HCT116 (cell line): ENCODE measurements around the gene SLC30A4. TPM values are rescaled to one million over a fixed set of nuclear protein-coding genes. Genes with fewer than 3 reads are reported as not detected.

Experiments
- ATAC-seq: fragments of 200-7000 bp; cut with Tn5 transposase; 2 replicates; pipeline ENCODE4 v1.9.1; 2020; ENCODE audit warnings: mild to moderate bottlenecking, moderate library complexity
- BruUV-seq: library from RNA; stranded (reverse); fragments of 400-500 nt; replicated peaks from 2 replicates; lab custom pipeline; 2021; lab: Mats Ljungman, UMichigan
- CTCF ChIA-PET: fragments of 300-600 bp; sonication (Branson Sonifier 250); formaldehyde crosslinking; loops from one replicate; lab custom pipeline; 2021; ENCODE audit warnings: antibody characterized with exemption; lab: Charles Lee
- POLR2A ChIA-PET: fragments of 300-600, 350-600 bp; sonication (Branson Sonifier 250); formaldehyde crosslinking; loops from one replicate; lab custom pipeline; 2021; ENCODE audit warnings: antibody characterized with exemption; lab: Charles Lee
- RAD21 ChIA-PET, 2 experiments: fragments of 300-600 bp; sonication (Branson Sonifier 250); formaldehyde crosslinking; loops; one replicate each; lab custom pipeline; 2023; ENCODE audit warnings: low total read pairs in 2 of 2; ENCODE audit not compliant: uncharacterized antibody in 2 of 2, unreplicated experiment in 2 of 2, low non-redundant PET in 1 of 2; lab: Charles Lee
- DNase-seq: peaks from one replicate; pipeline ENCODE4 v3.0.0-alpha.2; 2010; ENCODE audit warnings: low read depth, low spot score
- H2AFZ ChIP-seq: fragments of 200-600 bp; shearing (Covaris generic), sonication (generic); 2 replicates; pipeline ENCODE4 v1.6.1; 2017; ENCODE audit warnings: low read depth, mixed run types, mixed read lengths, antibody characterized with exemption, low read length; ENCODE audit not compliant: poor library complexity, severe bottlenecking
- H3K27ac ChIP-seq: 2 replicates; pipeline ENCODE4 v1.5.1; 2012; ENCODE audit warnings: low read depth, low read length
- H3K27me3 ChIP-seq: fragments of 200-600 bp; sonication (generic); 2 replicates; pipeline ENCODE4 v1.6.1; 2016; ENCODE audit warnings: mixed run types, low read length, mixed read lengths; ENCODE audit not compliant: insufficient read depth
- H3K36me3 ChIP-seq, 2 experiments: fragments of 200-500 bp in 1 of 2; fragments of 200-600 bp in 1 of 2; sonication (Bioruptor generic) in 1 of 2; sonication (generic) in 1 of 2; 2 replicates each; pipeline versions ENCODE4 v1.5.1 to v1.6.1; 2014 to 2016; ENCODE audit warnings: low read length in 2 of 2, inconsistent platforms in 1 of 2, mixed read lengths in 1 of 2, mixed run types in 1 of 2; ENCODE audit not compliant: insufficient read depth in 2 of 2, control insufficient read depth in 1 of 2
- H3K4me1 ChIP-seq, 2 experiments: fragments of 200-600 bp in 1 of 2; sonication (generic) in 1 of 2; 2 replicates each; pipeline versions ENCODE4 v1.5.1 to v1.6.1; 2012 to 2017; ENCODE audit warnings: low read length in 2 of 2, inconsistent platforms in 1 of 2, mild to moderate bottlenecking in 1 of 2, mixed read lengths in 1 of 2, mixed run types in 1 of 2, moderate library complexity in 1 of 2; ENCODE audit not compliant: insufficient read depth in 2 of 2, control insufficient read depth in 1 of 2
- H3K4me2 ChIP-seq: fragments of 200-600 bp; sonication (generic); 2 replicates; pipeline ENCODE4 v1.6.1; 2017; ENCODE audit warnings: mixed run types, low read length, mixed read lengths
- H3K4me3 ChIP-seq, 2 experiments: fragments of 200-600 bp in 1 of 2; sonication (generic) in 1 of 2; replicated peaks in 1 of 2; 2 replicates each; pipeline ENCODE4 v1.5.1; 2011 to 2016; ENCODE audit warnings: low read length in 2 of 2, control low read depth in 1 of 2, low read depth in 1 of 2, mild to moderate bottlenecking in 1 of 2, mixed read lengths in 1 of 2, mixed run types in 1 of 2
- H3K79me2 ChIP-seq: fragments of 200-600 bp; sonication (generic); 2 replicates; pipeline ENCODE4 v1.6.1; 2017; ENCODE audit warnings: mild to moderate bottlenecking, mixed run types, low read length, moderate library complexity, mixed read lengths; ENCODE audit not compliant: insufficient read depth
- H3K9ac ChIP-seq: fragments of 200-600 bp; sonication (generic); 2 replicates; pipeline ENCODE4 v1.6.1; 2016; ENCODE audit warnings: low read length, mixed read lengths
- H3K9me2 ChIP-seq: fragments of 200-600 bp; sonication (generic), shearing (Covaris generic); 2 replicates; pipeline ENCODE4 v1.6.1; 2017; ENCODE audit warnings: mixed run types, mild to moderate bottlenecking, moderate library complexity; ENCODE audit not compliant: insufficient read depth
- H3K9me3 ChIP-seq, 2 experiments: fragments of 200-500 bp in 1 of 2; fragments of 200-600 bp in 1 of 2; sonication (Bioruptor generic) in 1 of 2; sonication (generic) in 1 of 2; 2 replicates each; pipeline ENCODE4 v1.6.1; 2014 to 2017; ENCODE audit warnings: low read length in 2 of 2, mixed read lengths in 2 of 2, inconsistent platforms in 1 of 2, low read depth in 1 of 2, mild to moderate bottlenecking in 1 of 2, mixed run types in 1 of 2, moderate library complexity in 1 of 2; ENCODE audit not compliant: control insufficient read depth in 1 of 2, insufficient read depth in 1 of 2
- H4K20me1 ChIP-seq: fragments of 200-600 bp; sonication (generic), shearing (Covaris generic); 2 replicates; pipeline ENCODE4 v1.6.1; 2017; ENCODE audit warnings: mixed run types, mild to moderate bottlenecking, moderate library complexity; ENCODE audit not compliant: insufficient read depth
- CBX3 ChIP-seq: IDR thresholded peaks from 2 replicates; pipeline ENCODE4 v1.6.1; 2012; ENCODE audit warnings: low read depth
- EGR1 ChIP-seq: IDR thresholded peaks from 2 replicates; pipeline ENCODE4 v1.6.1; 2012; ENCODE audit warnings: low read depth
- EZH2 ChIP-seq: fragments of 200-600 bp; sonication (generic); IDR thresholded peaks from 2 replicates; pipeline ENCODE4 v1.6.1; 2017; ENCODE audit warnings: antibody characterized with exemption, mixed run types
- EZH2phosphoT487 ChIP-seq: fragments of 200-600 bp; IDR thresholded peaks from 2 replicates; pipeline ENCODE4 v1.6.1; 2018; ENCODE audit warnings: antibody characterized with exemption, borderline replicate concordance
- FOSL1 ChIP-seq: IDR thresholded peaks from 2 replicates; pipeline ENCODE4 v1.6.1; 2012; ENCODE audit warnings: low read depth
- JUND ChIP-seq: IDR thresholded peaks from 2 replicates; pipeline ENCODE4 v1.6.1; 2012
- POLR2AphosphoS5 ChIP-seq: IDR thresholded peaks from 2 replicates; pipeline ENCODE4 v1.6.1; 2011; ENCODE audit warnings: mild to moderate bottlenecking, low read depth, low read length, moderate library complexity
- SIN3A ChIP-seq: IDR thresholded peaks from 2 replicates; pipeline ENCODE4 v1.6.1; 2012; ENCODE audit warnings: low read depth
- SP1 ChIP-seq: IDR thresholded peaks from 2 replicates; pipeline ENCODE4 v1.6.1; 2012; ENCODE audit warnings: low read depth
- ZNF274 ChIP-seq: fragments of 200-500 bp; sonication (Bioruptor generic); IDR thresholded peaks from 2 replicates; pipeline ENCODE4 v1.6.1; 2014; ENCODE audit warnings: mild to moderate bottlenecking, low read depth, low read length, inconsistent platforms
- intact Hi-C: fragments of 100-400 bp; cut with micrococcal nuclease; formaldehyde crosslinking; loops from 2 replicates; pipeline ENCODE4 v1.10.0; 2022
- total RNA-seq: library from RNA; stranded (reverse); gene quantifications from one replicate; pipeline ENCODE4 v1.2.1, GENCODE V29; 2021; ENCODE audit not compliant: unreplicated experiment
- TF ChIP-seq, protein P1 (sequence below): IDR thresholded peaks from 2 replicates; pipeline ENCODE4 v1.6.1; 2012
- TF ChIP-seq, protein P2 (sequence below), 3 experiments: fragments of 200-600 bp in 1 of 3; sonication (generic) in 1 of 3; IDR thresholded peaks in 2 of 3; conservative IDR thresholded peaks in 1 of 3; 2 replicates each; pipeline ENCODE4 v1.5.1; 2012 to 2017; ENCODE audit warnings: low read depth in 2 of 3, low read length in 2 of 3, antibody characterized with exemption in 1 of 3, borderline replicate concordance in 1 of 3, control low read depth in 1 of 3, mild to moderate bottlenecking in 1 of 3, mixed read lengths in 1 of 3, mixed run types in 1 of 3, moderate library complexity in 1 of 3; ENCODE audit not compliant: insufficient read depth in 1 of 3
- TF ChIP-seq, protein P3 (sequence below): IDR thresholded peaks from 2 replicates; pipeline ENCODE4 v1.6.1; 2012

The SLC30A4 gene
- total RNA-seq, 1 experiment from 2014 or later: 2.7 TPM

DNA sequence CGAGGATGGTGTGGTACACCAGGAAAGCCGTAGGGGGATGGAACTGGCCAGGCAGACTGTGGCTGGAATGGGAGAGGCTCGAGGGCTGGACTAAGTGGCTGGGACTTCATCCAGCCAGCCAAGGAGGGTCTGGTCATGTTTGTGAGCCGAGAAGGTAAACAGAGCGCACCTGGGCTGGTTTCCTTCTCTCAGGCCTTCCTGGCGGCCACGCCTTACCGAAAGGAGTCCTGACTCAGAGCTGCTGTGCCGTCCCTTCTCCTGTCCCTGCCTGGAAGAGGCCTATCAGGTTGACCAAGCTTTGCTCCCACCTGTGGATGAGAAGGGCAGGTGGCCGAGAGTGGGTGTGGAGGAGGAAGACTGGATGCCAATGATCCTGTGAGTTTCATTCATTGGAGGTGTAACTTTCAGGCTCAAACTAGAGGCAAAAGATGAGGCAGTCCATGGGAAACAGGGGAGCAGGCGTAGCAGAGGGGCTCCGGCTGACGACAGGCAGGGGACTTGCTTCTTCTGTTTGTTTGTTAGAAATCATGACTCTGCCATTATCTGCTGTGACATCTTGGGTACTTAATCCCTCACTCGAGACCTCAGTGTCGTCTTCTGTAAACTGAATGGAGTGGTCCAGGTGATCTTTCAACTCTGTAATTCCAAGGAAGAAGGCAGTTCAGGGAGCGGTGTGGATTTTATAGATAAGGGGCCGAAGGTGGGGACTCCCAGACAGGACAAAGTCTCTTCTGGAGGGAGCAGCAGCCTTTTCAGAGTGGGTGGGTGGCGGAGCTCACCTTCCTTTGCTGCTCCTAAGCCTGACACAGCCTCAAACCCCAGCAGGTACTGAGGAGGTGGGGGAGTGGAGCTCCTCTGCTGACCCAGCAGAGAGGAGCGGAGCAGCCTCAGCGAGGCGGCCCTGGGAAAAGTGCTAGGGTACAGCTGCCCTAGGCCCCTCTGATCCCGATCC lies 72.4 kb downstream of the SLC30A4 start:
- intact Hi-C loops: no loop called here
- no peak overlapping the region for H3K9ac ChIP-seq
- DNase-seq: no peak
- peaks cover 24 to 35% of the 10 kb centered on the region in 2 experiments for H3K4me1 ChIP-seq
- no peak overlapping the region for H3K4me2 ChIP-seq
- RAD21 ChIA-PET: no interaction called here
- no peaks in the 10 kb centered on the region for H3K9me2 ChIP-seq
- H3K4me3 ChIP-seq: no peak overlapping the region
- POLR2A ChIA-PET: interaction anchor here (1.4 kb wide), 1 partner anchor 249 kb away, joined by 3 read pairs; no protein-coding TSS in a partner anchor
- no peak overlapping the region for H2AFZ ChIP-seq
- TF ChIP-seq, protein P1, sequence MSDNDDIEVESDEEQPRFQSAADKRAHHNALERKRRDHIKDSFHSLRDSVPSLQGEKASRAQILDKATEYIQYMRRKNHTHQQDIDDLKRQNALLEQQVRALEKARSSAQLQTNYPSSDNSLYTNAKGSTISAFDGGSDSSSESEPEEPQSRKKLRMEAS: no peak
- TF ChIP-seq FOSL1 (no peak), EZH2 (no peak), SIN3A (no peak), ZNF274 (no peak), CBX3 (no peak), SP1 (no peak), JUND (no peak), POLR2AphosphoS5 (no peak), EGR1 (no peak), EZH2phosphoT487 (no peak)
- TF ChIP-seq, protein P2, sequence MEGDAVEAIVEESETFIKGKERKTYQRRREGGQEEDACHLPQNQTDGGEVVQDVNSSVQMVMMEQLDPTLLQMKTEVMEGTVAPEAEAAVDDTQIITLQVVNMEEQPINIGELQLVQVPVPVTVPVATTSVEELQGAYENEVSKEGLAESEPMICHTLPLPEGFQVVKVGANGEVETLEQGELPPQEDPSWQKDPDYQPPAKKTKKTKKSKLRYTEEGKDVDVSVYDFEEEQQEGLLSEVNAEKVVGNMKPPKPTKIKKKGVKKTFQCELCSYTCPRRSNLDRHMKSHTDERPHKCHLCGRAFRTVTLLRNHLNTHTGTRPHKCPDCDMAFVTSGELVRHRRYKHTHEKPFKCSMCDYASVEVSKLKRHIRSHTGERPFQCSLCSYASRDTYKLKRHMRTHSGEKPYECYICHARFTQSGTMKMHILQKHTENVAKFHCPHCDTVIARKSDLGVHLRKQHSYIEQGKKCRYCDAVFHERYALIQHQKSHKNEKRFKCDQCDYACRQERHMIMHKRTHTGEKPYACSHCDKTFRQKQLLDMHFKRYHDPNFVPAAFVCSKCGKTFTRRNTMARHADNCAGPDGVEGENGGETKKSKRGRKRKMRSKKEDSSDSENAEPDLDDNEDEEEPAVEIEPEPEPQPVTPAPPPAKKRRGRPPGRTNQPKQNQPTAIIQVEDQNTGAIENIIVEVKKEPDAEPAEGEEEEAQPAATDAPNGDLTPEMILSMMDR (IDR thresholded peaks at IDR 0.05 in 2 of 3, conservative IDR thresholded peaks at IDR 0.05 in 1 of 3; ENCODE audit: borderline replicate concordance in 1 of 3, insufficient read depth in 1 of 3, low read depth in 2 of 3, low read length in 2 of 3): no peak
- TF ChIP-seq, protein P3, sequence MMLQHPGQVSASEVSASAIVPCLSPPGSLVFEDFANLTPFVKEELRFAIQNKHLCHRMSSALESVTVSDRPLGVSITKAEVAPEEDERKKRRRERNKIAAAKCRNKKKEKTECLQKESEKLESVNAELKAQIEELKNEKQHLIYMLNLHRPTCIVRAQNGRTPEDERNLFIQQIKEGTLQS: no peak
- TF ChIP-seq, all 23 proteins: peak for 0
- Histone ChIP-seq H3K27me3 (no peaks in the 10 kb centered on the region), H3K27ac (no peak overlapping the region), H3K79me2 (no peaks in the 10 kb centered on the region), H3K36me3 (no peaks in the 10 kb centered on the region), H3K9me3 (no peaks in the 10 kb centered on the region; a peak in 1 of 4 replicates), H4K20me1 (no peaks in the 10 kb centered on the region)
- BruUV-seq: no TSS peak
- ATAC-seq: no peak
- CTCF ChIA-PET: no interaction called here
